Panc1 (cell line): ENCODE data around the gene ATP5ME. TPM values are rescaled to one million over a fixed set of nuclear protein-coding genes. Genes with fewer than 3 reads are reported as not detected.

Source experiments
- ATAC-seq: fragments of 200-7000 bp; cut with Tn5 transposase; 2 replicates; pipeline ENCODE4 v1.9.1; 2020; ENCODE audit warnings: mild to moderate bottlenecking, moderate library complexity
- BruUV-seq: library from RNA; stranded (reverse); fragments of 400-500 nt; replicated peaks from 2 replicates; lab custom pipeline; 2021; lab: Mats Ljungman, UMichigan
- CTCF ChIA-PET: fragments of 300-600 bp; sonication (Branson Sonifier 250); formaldehyde crosslinking; loops from one replicate; lab custom pipeline; 2022; ENCODE audit warnings: antibody characterized with exemption; lab: Charles Lee
- POLR2A ChIA-PET: fragments of 300-600 bp; sonication (Branson Sonifier 250); formaldehyde crosslinking; loops from one replicate; lab custom pipeline; 2022; ENCODE audit warnings: antibody characterized with exemption; lab: Charles Lee
- DNase-seq: peaks from one replicate; pipeline ENCODE4 v3.0.0-alpha.2; 2010; ENCODE audit warnings: low read depth, low spot score
- H3K27ac ChIP-seq: 2 replicates; pipeline ENCODE4 v1.5.1; 2011; ENCODE audit warnings: mild to moderate bottlenecking, low read length, inconsistent platforms
- H3K27me3 ChIP-seq: fragments of 200-500 bp; sonication (Bioruptor generic); 2 replicates; pipeline ENCODE4 v1.6.0; 2014; ENCODE audit warnings: low read length, inconsistent platforms; ENCODE audit not compliant: control insufficient read depth, insufficient read depth
- H3K36me3 ChIP-seq: fragments of 200-500 bp; sonication (Bioruptor generic); 2 replicates; pipeline ENCODE4 v1.5.1; 2014; ENCODE audit warnings: inconsistent platforms, mild to moderate bottlenecking, low read length, moderate library complexity; ENCODE audit not compliant: control insufficient read depth, insufficient read depth
- H3K4me1 ChIP-seq: 2 replicates; pipeline ENCODE4 v1.5.1; 2011; ENCODE audit warnings: inconsistent platforms, mild to moderate bottlenecking, low read length, moderate library complexity; ENCODE audit not compliant: control insufficient read depth, insufficient read depth
- H3K4me3 ChIP-seq, 2 experiments: 2 replicates each; pipeline ENCODE4 v1.5.1; 2011 to 2012; ENCODE audit warnings: low read depth in 2 of 2, low read length in 2 of 2, mild to moderate bottlenecking in 2 of 2, inconsistent platforms in 1 of 2, moderate library complexity in 1 of 2
- H3K9me3 ChIP-seq: fragments of 200-500 bp; sonication (Bioruptor generic); 2 replicates; pipeline ENCODE4 v1.5.1; 2014; ENCODE audit warnings: low read depth, mild to moderate bottlenecking, inconsistent platforms, low read length, moderate library complexity; ENCODE audit not compliant: control insufficient read depth, insufficient read depth
- CTCF ChIP-seq: fragments of 450-650 bp; IDR thresholded peaks from 2 replicates; pipeline ENCODE4 v1.5.1; 2017; ENCODE audit warnings: mild to moderate bottlenecking
- POLR2AphosphoS5 ChIP-seq: IDR thresholded peaks from 2 replicates; pipeline ENCODE4 v1.6.1; 2012; ENCODE audit warnings: mild to moderate bottlenecking, low read depth, low read length, moderate library complexity
- SIN3A ChIP-seq: IDR thresholded peaks from 2 replicates; pipeline ENCODE4 v1.6.1; 2012; ENCODE audit warnings: low read depth, mild to moderate bottlenecking, low read length, moderate library complexity, borderline replicate concordance; ENCODE audit not compliant: insufficient read depth
- TCF7L2 ChIP-seq: IDR thresholded peaks from 2 replicates; pipeline ENCODE4 v1.6.1; 2011; ENCODE audit warnings: mild to moderate bottlenecking, low read depth, low read length, inconsistent platforms
- in situ Hi-C: cut with HindIII; loops from 2 replicates; pipeline ENCODE4 v1.10.0; 2016; ENCODE audit warnings: low sequenced_read_pairs, low pct_unique_long_range_greater_than_20kb
- intact Hi-C: fragments of 100-400 bp; cut with micrococcal nuclease; formaldehyde crosslinking; loops from one replicate; pipeline ENCODE4 v1.10.0; 2022; ENCODE audit not compliant: unreplicated experiment
- total RNA-seq: library from RNA; stranded (reverse); gene quantifications from one replicate; pipeline ENCODE4 v1.2.1, GENCODE V29; 2021; ENCODE audit not compliant: unreplicated experiment
- TF ChIP-seq, protein P1 (sequence below), 2 experiments: IDR thresholded peaks; 2 replicates each; pipeline ENCODE4 v1.6.1; 2011 to 2012; ENCODE audit warnings: low read depth in 2 of 2, control low read depth in 1 of 2, low read length in 1 of 2, mild to moderate bottlenecking in 1 of 2, moderate library complexity in 1 of 2; ENCODE audit not compliant: insufficient read depth in 1 of 2

ATP5ME gene
- total RNA-seq, 1 experiment from 2014 or later: 257 TPM

DNA sequence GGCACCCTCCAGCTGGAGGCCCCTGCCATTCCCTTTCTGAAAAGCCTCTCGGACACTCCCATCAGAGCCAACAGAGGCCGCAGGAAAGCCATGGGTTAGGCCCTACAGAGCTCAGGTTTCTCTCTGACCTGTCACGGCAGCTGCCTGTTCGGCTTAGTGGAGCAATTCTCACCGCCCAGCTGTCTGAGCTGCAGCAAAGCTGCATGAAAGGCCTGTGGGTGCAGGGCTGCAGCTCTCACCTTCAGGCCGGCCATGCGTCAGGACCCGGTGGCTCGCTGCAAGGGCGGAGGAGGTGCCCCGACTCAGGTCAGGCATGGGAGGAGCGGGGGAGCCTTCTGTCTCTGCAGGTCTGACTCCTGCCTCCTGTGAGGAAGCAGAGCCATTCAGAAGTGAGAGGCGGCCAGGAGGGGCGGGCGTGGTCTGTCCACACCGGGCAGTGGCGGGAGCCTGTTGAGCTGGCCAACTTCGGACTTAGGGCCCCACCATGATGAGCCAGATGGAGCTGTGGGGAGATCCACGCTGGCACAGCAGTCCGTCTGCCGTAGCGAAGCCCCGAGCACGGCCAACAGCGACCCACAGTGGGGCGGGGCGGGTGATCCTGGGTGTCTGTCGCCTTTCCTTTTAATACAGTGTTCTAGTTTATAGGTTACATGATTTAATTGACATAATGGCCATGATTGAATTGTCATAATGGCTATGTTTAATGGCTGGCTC is 25.3 kb downstream of the ATP5ME start:
- Histone ChIP-seq H3K4me3 (no peak overlapping the region), H3K4me1 (no peaks in the 10 kb centered on the region), H3K27me3 (no peaks in the 10 kb centered on the region), H3K27ac (no peak overlapping the region), H3K9me3 (no peaks in the 10 kb centered on the region), H3K36me3 (no peaks in the 10 kb centered on the region)
- ChIA-PET POLR2A (no interaction called here), CTCF (no interaction called here)
- no peak for TF ChIP-seq CTCF
- TF ChIP-seq, protein P1, sequence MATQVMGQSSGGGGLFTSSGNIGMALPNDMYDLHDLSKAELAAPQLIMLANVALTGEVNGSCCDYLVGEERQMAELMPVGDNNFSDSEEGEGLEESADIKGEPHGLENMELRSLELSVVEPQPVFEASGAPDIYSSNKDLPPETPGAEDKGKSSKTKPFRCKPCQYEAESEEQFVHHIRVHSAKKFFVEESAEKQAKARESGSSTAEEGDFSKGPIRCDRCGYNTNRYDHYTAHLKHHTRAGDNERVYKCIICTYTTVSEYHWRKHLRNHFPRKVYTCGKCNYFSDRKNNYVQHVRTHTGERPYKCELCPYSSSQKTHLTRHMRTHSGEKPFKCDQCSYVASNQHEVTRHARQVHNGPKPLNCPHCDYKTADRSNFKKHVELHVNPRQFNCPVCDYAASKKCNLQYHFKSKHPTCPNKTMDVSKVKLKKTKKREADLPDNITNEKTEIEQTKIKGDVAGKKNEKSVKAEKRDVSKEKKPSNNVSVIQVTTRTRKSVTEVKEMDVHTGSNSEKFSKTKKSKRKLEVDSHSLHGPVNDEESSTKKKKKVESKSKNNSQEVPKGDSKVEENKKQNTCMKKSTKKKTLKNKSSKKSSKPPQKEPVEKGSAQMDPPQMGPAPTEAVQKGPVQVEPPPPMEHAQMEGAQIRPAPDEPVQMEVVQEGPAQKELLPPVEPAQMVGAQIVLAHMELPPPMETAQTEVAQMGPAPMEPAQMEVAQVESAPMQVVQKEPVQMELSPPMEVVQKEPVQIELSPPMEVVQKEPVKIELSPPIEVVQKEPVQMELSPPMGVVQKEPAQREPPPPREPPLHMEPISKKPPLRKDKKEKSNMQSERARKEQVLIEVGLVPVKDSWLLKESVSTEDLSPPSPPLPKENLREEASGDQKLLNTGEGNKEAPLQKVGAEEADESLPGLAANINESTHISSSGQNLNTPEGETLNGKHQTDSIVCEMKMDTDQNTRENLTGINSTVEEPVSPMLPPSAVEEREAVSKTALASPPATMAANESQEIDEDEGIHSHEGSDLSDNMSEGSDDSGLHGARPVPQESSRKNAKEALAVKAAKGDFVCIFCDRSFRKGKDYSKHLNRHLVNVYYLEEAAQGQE (IDR thresholded peaks at IDR 0.05; ENCODE audit: insufficient read depth in 1 of 2, low read depth in 2 of 2, low read length in 1 of 2): no peak
- no peak for TF ChIP-seq POLR2AphosphoS5
- no peak for TF ChIP-seq SIN3A
- DNase-seq (no peak), ATAC-seq (no peak)
- intact Hi-C loops (no loop called here), in situ Hi-C loops (no loop called here)
- no TSS peak for BruUV-seq

- Histone ChIP-seq H3K27ac (no peak overlapping the region), H3K4me3 (no peak overlapping the region), H3K36me3 (no peaks in the 10 kb centered on the region), H3K27me3 (no peaks in the 10 kb centered on the region), H3K9me3 (no peaks in the 10 kb centered on the region), H3K4me1 (no peaks in the 10 kb centered on the region)
- BruUV-seq: no TSS peak
- no peak for TF ChIP-seq TCF7L2
- TF ChIP-seq, protein P1 (IDR thresholded peaks at IDR 0.05; ENCODE audit: insufficient read depth in 1 of 2, low read depth in 2 of 2, low read length in 1 of 2): no peak
- TF ChIP-seq SIN3A: no peak
- no peak for TF ChIP-seq POLR2AphosphoS5
- no peak for TF ChIP-seq CTCF
- ChIA-PET CTCF (no interaction called here), POLR2A (no interaction called here)
- in situ Hi-C loops (no loop called here), intact Hi-C loops (no loop called here)
- DNase-seq (no peak), ATAC-seq (no peak)
These were observed 26.6 kb downstream of the ATP5ME start for GRCh38 chr4:647481-647880.
